GM12878 (cell line): ENCODE results near the gene PAOX. TPM values are rescaled to one million over a fixed set of nuclear protein-coding genes. Genes with fewer than 3 reads are reported as not detected.
A peak's percentile ranks its signal among the peaks of the same experiment; 100 is the strongest.

Source experiments
- ATAC-seq: fragments of 200-7000 bp; cut with Tn5 transposase; 3 replicates; pipeline ENCODE4 v1.9.1; 2020; ENCODE audit warnings: mild to moderate bottlenecking, moderate library complexity
- BruUV-seq: library from RNA; stranded (reverse); fragments of 400-500 nt; replicated peaks from 2 replicates; lab custom pipeline; 2021; lab: Mats Ljungman, UMichigan
- CTCF ChIA-PET: fragments of 300-600 bp; sonication (Branson Sonifier 250); formaldehyde crosslinking; extraction: SDS; loops from one replicate; lab custom pipeline; 2021; ENCODE audit warnings: inconsistent platforms; lab: Yijun Ruan, JAX
- POLR2A ChIA-PET: fragments of 350-600 bp; formaldehyde crosslinking; extraction: SDS; loops from one replicate; lab custom pipeline; 2021; ENCODE audit warnings: inconsistent platforms; lab: Charles Lee
- RAD21 ChIA-PET: fragments of 300-600 bp; sonication (Branson Sonifier 250); formaldehyde crosslinking; loops from one replicate; lab custom pipeline; 2023; ENCODE audit warnings: antibody characterized with exemption; ENCODE audit not compliant: unreplicated experiment; lab: Charles Lee
- SMC1A ChIA-PET: fragments of 300-600 bp; sonication (Branson Sonifier 250); formaldehyde crosslinking; loops from one replicate; lab custom pipeline; 2023; ENCODE audit not compliant: unreplicated experiment, uncharacterized antibody; lab: Charles Lee
- DNase-seq: peaks from one replicate; pipeline ENCODE4 v3.0.0-alpha.2; 2011; ENCODE audit warnings: low read depth, low spot score
- FAIRE-seq: peaks from 3 replicates; lab custom pipeline; 2011; peaks lifted over from hg19 to GRCh38; lab: Jason Lieb, UNC
- H2AFZ ChIP-seq: 2 replicates; pipeline ENCODE4 v1.6.0; 2011; ENCODE audit warnings: low read depth, low read length, control low read depth; ENCODE audit not compliant: control insufficient read depth
- H3K27ac ChIP-seq: 2 replicates; pipeline ENCODE4 v1.5.1; 2011; ENCODE audit warnings: control low read depth; ENCODE audit not compliant: control insufficient read depth, insufficient read depth
- H3K27me3 ChIP-seq, 2 experiments: replicated peaks in 1 of 2; 2 replicates each; pipeline versions ENCODE4 v1.6.0 to v1.6.1; 2011; ENCODE audit warnings: low read length in 1 of 2; ENCODE audit not compliant: control insufficient read depth in 2 of 2, insufficient read depth in 2 of 2
- H3K36me3 ChIP-seq, 2 experiments: 2 replicates each; pipeline ENCODE4 v1.5.1; 2011; ENCODE audit warnings: low read length in 1 of 2; ENCODE audit not compliant: control insufficient read depth in 2 of 2, insufficient read depth in 2 of 2
- H3K4me1 ChIP-seq: 2 replicates; pipeline ENCODE4 v1.6.1; 2011; ENCODE audit warnings: mild to moderate bottlenecking, low read length, moderate library complexity, mixed read lengths; ENCODE audit not compliant: control insufficient read depth, insufficient read depth
- H3K4me2 ChIP-seq: 2 replicates; pipeline ENCODE4 v1.6.0; 2011; ENCODE audit warnings: control low read depth; ENCODE audit not compliant: control insufficient read depth, insufficient read depth
- H3K4me3 ChIP-seq: fragments of 200-600 bp; sonication (generic); 2 replicates; pipeline ENCODE4 v1.5.1; 2016
- H3K79me2 ChIP-seq: 2 replicates; pipeline ENCODE4 v1.6.0; 2011; ENCODE audit warnings: low read length; ENCODE audit not compliant: control insufficient read depth, insufficient read depth
- H3K9ac ChIP-seq: 2 replicates; pipeline ENCODE4 v1.8.0; 2011; ENCODE audit warnings: low read length, control low read depth, mixed read lengths; ENCODE audit not compliant: control insufficient read depth, insufficient read depth
- H3K9me3 ChIP-seq: replicated peaks from 3 replicates; pipeline ENCODE4 v1.5.1; 2011; ENCODE audit warnings: mild to moderate bottlenecking, low read length; ENCODE audit not compliant: control insufficient read depth, insufficient read depth
- H4K20me1 ChIP-seq: 2 replicates; pipeline ENCODE4 v1.6.0; 2011; ENCODE audit not compliant: control insufficient read depth, insufficient read depth
- BHLHE40 ChIP-seq, 2 experiments: fragments of 450-650 bp in 1 of 2; IDR thresholded peaks; 2 replicates each; pipeline ENCODE4 v1.6.1; 2011 to 2017; ENCODE audit warnings: low read depth in 2 of 2, borderline replicate concordance in 1 of 2, improper control_type of control experiment in 1 of 2, low read length in 1 of 2, mild to moderate bottlenecking in 1 of 2
- CEBPB ChIP-seq, 2 experiments: fragments of 150-350 bp in 1 of 2; IDR thresholded peaks; 2 replicates each; pipeline ENCODE4 v1.6.1; 2012 to 2014; ENCODE audit warnings: low read depth in 2 of 2, low read length in 2 of 2, borderline replicate concordance in 1 of 2, inconsistent platforms in 1 of 2
- CREM ChIP-seq: IDR thresholded peaks from 2 replicates; pipeline ENCODE4 v1.6.1; 2014; ENCODE audit warnings: antibody characterized with exemption, low read depth
- EGR1 ChIP-seq, 2 experiments: IDR thresholded peaks; 1 replicate in 1 of 2; 2 replicates in 1 of 2; pipeline ENCODE4 v1.6.1; 2011 to 2012; ENCODE audit warnings: low read depth in 2 of 2, low read length in 2 of 2, borderline replicate concordance in 1 of 2, mild to moderate bottlenecking in 1 of 2, moderate library complexity in 1 of 2
- MEF2B ChIP-seq: fragments of 450-650 bp; IDR thresholded peaks from 2 replicates; pipeline ENCODE4 v1.6.1; 2018; ENCODE audit warnings: mild to moderate bottlenecking, moderate library complexity; ENCODE audit not compliant: partially characterized antibody, poor library complexity, severe bottlenecking
- RAD51 ChIP-seq: fragments of 450-650 bp; IDR thresholded peaks from 2 replicates; pipeline ENCODE4 v1.6.1; 2016; ENCODE audit warnings: moderate library complexity, mild to moderate bottlenecking, inconsistent platforms
- SIN3A ChIP-seq: IDR thresholded peaks from 2 replicates; pipeline ENCODE4 v1.6.1; 2012; ENCODE audit warnings: low read depth, low read length, improper control_type of control experiment
- WGBS: methylation state at CpG from one replicate; pipeline ENCODE4 v1.1.6; 2016; ENCODE audit warnings: low lambda C conversion rate; ENCODE audit not compliant: insufficient replicate concordance, insufficient coverage; ENCODE audit errors: missing lambda C conversion rate; 5-methylcytosine and 5-hydroxymethylcytosine counted together
- in situ Hi-C: fragments of 300-500 bp; cut with MboI; formaldehyde crosslinking; loops from 9 replicates; pipeline ENCODE4 v1.14.3; 2018; ENCODE audit warnings: mixed read lengths
- intact Hi-C: fragments of 100-400 bp; cut with micrococcal nuclease; formaldehyde crosslinking; loops from one replicate; pipeline ENCODE4 v1.14.2; 2022; ENCODE audit not compliant: unreplicated experiment
- polyA plus RNA-seq, 11 experiments: library from polyadenylated mRNA; depleted of rRNA in 4 of 11; unstranded in 6 of 11; stranded (reverse) in 5 of 11; fragments of >200 nt; fragmentation: Nextera tagmentation in 4 of 11; fragmentation: Illumina TruSeq in 1 of 11; extraction: Ambion mirVana in 4 of 11; extraction: Trizol in 1 of 11; gene quantifications; 1 replicate in 1 of 11; 2 replicates in 10 of 11; pipeline versions ENCODE4 v1.2.1 to v1.2.3, GENCODE V29; 2011 to 2016; ENCODE audit warnings: inconsistent platforms in 2 of 11, missing spikeins in 2 of 11, low read depth in 1 of 11
- total RNA-seq, 4 experiments: library from RNA; depleted of rRNA in 3 of 4; stranded (reverse); fragments of >200 nt in 3 of 4; fragmentation: Illumina TruSeq in 1 of 4; extraction: Trizol in 1 of 4; gene quantifications; 2 replicates each; pipeline versions ENCODE4 v1.2.1 to v1.2.3, GENCODE V29; 2013 to 2021
- TF ChIP-seq, protein P1 (sequence below): IDR thresholded peaks from 2 replicates; pipeline ENCODE4 v1.6.1; 2012; ENCODE audit warnings: mild to moderate bottlenecking, low read depth, low read length
- TF ChIP-seq, protein P2 (sequence below): IDR thresholded peaks from 2 replicates; pipeline ENCODE4 v1.6.1; 2012; ENCODE audit warnings: low read depth, low read length, improper control_type of control experiment
- TF ChIP-seq, protein P3 (sequence below), 3 experiments: IDR thresholded peaks in 2 of 3; conservative IDR thresholded peaks in 1 of 3; 2 replicates each; pipeline ENCODE4 v1.5.1; 2011; ENCODE audit warnings: low read depth in 3 of 3, low read length in 3 of 3, mild to moderate bottlenecking in 3 of 3, control low read depth in 2 of 3, moderate library complexity in 2 of 3, inconsistent platforms in 1 of 3, mixed read lengths in 1 of 3; ENCODE audit not compliant: control insufficient read depth in 2 of 3, insufficient read depth in 1 of 3; ENCODE audit errors: extremely low read depth in 1 of 3
- TF ChIP-seq, protein P4 (sequence below): fragments of 450-650 bp; IDR thresholded peaks from 2 replicates; pipeline ENCODE4 v1.6.1; 2017; ENCODE audit warnings: mild to moderate bottlenecking

PAOX gene
- total and polyA plus RNA-seq, 10 of the 15 experiments (the other 5 are each of a cell fraction or from before 2014, with no cell fraction given), result 1.2 to 22.2 (median 10.5) TPM

DNA sequence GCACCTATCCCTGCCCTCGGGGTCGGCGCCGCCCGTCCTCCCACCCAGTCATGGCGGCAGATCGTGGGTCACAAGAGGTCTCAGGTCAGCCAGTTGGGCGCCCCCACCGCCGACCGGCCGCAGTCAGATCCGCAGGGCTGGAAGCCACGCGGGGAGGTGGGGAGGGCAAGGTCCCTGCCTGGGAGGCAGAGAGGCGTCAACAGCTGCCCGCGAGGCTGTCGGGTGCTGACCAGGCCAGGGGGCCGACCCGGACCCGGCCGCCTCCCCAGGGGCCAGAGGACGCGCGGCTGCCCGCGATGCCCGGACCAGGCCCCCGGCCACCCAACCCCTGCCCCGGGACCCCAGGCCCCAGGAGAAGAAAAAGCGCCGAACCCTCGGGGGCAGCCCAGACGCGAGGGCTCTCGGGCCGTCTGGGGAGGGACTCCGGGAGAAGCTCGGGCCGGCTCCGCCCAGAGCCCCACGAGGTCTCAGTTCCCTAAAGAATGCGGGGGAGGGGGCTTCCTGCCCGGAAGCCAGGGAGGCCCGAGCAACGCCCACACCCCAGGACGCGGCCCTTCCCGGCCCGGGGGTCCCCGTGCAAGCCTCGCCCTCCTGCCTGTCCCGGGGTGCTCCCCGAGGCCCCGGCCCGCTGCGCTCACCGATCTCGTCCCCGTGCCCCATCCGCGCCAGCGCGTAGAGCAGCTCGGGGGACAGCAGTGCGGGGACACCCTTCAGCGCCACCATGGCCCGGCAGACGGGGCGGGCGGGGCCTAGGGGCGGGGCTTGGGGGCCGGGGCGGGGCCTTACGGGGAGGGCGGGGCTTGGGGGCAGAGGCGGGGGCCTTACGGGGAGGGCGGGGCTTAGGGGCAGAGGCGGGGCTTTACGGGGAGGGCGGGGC lies 21.5 kb upstream of the PAOX start, which contains the start of gene FUOM:
Gene FUOM, minus strand, starts transcription at position 735 of the 877 bp plus-strand sequence. Its CDS starts 12 bp downstream, at position 723.
- ATAC-seq, result peak; percentile 87
- in situ Hi-C loops, result no loop called here
- ChIA-PET SMC1A (interaction anchor here (0.9 kb wide), 1 partner anchor 34 kb away, joined by 3 read pairs; no protein-coding TSS in a partner anchor), POLR2A (interaction anchor here (0.6 to 1.7 kb wide), 4 partner anchors 20 to 47 kb away, joined by 3 to 5 read pairs (median 4); partner anchors contain the start of gene PAOX), CTCF (interaction anchor here (0.7 to 1.1 kb wide), 4 partner anchors 28 to 200 kb away, joined by 3 to 7 read pairs (median 3); no protein-coding TSS in a partner anchor), RAD21 (interaction anchor here (1.0 to 1.2 kb wide), 2 partner anchors 31 to 44 kb away, joined by 3 to 4 read pairs; no protein-coding TSS in a partner anchor)
- Histone ChIP-seq H3K4me2 (peak within 1 kb of the TSS; percentile 85), H2AFZ (peak within 1 kb of the TSS; percentile 78), H3K36me3 (peaks cover 0 to 5% of the 10 kb centered on the region in 2 experiments; a peak in 2 of 4 replicates), H3K27me3 (no peaks in the 10 kb centered on the region), H3K79me2 (no peaks in the 10 kb centered on the region; the same call in 1 of the 2 replicates), H3K4me1 (peaks cover 17% of the 10 kb centered on the region), H3K9me3 (no peaks in the 10 kb centered on the region), H4K20me1 (no peaks in the 10 kb centered on the region), H3K27ac (peak within 1 kb of the TSS; percentile 38; the same call in 1 of the 2 replicates), H3K9ac (peak within 1 kb of the TSS; percentile 67), H3K4me3 (peak within 1 kb of the TSS; percentile 73)
- WGBS, result 2% methylated on average over 56 of the region's 83 CpGs
- no peak for DNase-seq
- FAIRE-seq, result no peak
- no TSS peak for BruUV-seq
- intact Hi-C loops, result no loop called here
- TF ChIP-seq, protein P1, sequence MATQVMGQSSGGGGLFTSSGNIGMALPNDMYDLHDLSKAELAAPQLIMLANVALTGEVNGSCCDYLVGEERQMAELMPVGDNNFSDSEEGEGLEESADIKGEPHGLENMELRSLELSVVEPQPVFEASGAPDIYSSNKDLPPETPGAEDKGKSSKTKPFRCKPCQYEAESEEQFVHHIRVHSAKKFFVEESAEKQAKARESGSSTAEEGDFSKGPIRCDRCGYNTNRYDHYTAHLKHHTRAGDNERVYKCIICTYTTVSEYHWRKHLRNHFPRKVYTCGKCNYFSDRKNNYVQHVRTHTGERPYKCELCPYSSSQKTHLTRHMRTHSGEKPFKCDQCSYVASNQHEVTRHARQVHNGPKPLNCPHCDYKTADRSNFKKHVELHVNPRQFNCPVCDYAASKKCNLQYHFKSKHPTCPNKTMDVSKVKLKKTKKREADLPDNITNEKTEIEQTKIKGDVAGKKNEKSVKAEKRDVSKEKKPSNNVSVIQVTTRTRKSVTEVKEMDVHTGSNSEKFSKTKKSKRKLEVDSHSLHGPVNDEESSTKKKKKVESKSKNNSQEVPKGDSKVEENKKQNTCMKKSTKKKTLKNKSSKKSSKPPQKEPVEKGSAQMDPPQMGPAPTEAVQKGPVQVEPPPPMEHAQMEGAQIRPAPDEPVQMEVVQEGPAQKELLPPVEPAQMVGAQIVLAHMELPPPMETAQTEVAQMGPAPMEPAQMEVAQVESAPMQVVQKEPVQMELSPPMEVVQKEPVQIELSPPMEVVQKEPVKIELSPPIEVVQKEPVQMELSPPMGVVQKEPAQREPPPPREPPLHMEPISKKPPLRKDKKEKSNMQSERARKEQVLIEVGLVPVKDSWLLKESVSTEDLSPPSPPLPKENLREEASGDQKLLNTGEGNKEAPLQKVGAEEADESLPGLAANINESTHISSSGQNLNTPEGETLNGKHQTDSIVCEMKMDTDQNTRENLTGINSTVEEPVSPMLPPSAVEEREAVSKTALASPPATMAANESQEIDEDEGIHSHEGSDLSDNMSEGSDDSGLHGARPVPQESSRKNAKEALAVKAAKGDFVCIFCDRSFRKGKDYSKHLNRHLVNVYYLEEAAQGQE, result no peak
- TF ChIP-seq CREM (peak; percentile 32; the same call in 1 of the 2 replicates), MEF2B (peak; percentile 40), SIN3A (no peak), RAD51 (no peak), EGR1 (IDR thresholded peaks at IDR 0.05; ENCODE audit: borderline replicate concordance in 1 of 2, low read depth in 2 of 2, low read length in 2 of 2) (peak; percentile 39 to 96), BHLHE40 (IDR thresholded peaks at IDR 0.05; ENCODE audit: borderline replicate concordance in 1 of 2, low read depth in 2 of 2, low read length in 1 of 2) (peak in 1 of 2 experiments; percentile 51; a peak in 1 of 4 replicates), CEBPB (IDR thresholded peaks at IDR 0.05; ENCODE audit: borderline replicate concordance in 1 of 2, low read depth in 2 of 2, low read length in 2 of 2) (no peak)
- TF ChIP-seq, protein P2, sequence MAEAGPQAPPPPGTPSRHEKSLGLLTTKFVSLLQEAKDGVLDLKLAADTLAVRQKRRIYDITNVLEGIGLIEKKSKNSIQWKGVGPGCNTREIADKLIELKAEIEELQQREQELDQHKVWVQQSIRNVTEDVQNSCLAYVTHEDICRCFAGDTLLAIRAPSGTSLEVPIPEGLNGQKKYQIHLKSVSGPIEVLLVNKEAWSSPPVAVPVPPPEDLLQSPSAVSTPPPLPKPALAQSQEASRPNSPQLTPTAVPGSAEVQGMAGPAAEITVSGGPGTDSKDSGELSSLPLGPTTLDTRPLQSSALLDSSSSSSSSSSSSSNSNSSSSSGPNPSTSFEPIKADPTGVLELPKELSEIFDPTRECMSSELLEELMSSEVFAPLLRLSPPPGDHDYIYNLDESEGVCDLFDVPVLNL, result no peak
- TF ChIP-seq, protein P3, sequence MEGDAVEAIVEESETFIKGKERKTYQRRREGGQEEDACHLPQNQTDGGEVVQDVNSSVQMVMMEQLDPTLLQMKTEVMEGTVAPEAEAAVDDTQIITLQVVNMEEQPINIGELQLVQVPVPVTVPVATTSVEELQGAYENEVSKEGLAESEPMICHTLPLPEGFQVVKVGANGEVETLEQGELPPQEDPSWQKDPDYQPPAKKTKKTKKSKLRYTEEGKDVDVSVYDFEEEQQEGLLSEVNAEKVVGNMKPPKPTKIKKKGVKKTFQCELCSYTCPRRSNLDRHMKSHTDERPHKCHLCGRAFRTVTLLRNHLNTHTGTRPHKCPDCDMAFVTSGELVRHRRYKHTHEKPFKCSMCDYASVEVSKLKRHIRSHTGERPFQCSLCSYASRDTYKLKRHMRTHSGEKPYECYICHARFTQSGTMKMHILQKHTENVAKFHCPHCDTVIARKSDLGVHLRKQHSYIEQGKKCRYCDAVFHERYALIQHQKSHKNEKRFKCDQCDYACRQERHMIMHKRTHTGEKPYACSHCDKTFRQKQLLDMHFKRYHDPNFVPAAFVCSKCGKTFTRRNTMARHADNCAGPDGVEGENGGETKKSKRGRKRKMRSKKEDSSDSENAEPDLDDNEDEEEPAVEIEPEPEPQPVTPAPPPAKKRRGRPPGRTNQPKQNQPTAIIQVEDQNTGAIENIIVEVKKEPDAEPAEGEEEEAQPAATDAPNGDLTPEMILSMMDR (IDR thresholded peaks at IDR 0.05 in 2 of 3, conservative IDR thresholded peaks at IDR 0.05 in 1 of 3; ENCODE audit: control insufficient read depth in 2 of 3, extremely low read depth in 1 of 3, insufficient read depth in 1 of 3, low read depth in 3 of 3, low read length in 3 of 3), result 0 out of 6 replicates have a peak, but pooled peaks of 1 of the 3 experiments have one; percentile 1
- TF ChIP-seq, protein P4, sequence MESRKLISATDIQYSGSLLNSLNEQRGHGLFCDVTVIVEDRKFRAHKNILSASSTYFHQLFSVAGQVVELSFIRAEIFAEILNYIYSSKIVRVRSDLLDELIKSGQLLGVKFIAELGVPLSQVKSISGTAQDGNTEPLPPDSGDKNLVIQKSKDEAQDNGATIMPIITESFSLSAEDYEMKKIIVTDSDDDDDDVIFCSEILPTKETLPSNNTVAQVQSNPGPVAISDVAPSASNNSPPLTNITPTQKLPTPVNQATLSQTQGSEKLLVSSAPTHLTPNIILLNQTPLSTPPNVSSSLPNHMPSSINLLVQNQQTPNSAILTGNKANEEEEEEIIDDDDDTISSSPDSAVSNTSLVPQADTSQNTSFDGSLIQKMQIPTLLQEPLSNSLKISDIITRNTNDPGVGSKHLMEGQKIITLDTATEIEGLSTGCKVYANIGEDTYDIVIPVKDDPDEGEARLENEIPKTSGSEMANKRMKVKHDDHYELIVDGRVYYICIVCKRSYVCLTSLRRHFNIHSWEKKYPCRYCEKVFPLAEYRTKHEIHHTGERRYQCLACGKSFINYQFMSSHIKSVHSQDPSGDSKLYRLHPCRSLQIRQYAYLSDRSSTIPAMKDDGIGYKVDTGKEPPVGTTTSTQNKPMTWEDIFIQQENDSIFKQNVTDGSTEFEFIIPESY, result no peak
